ENCODE data around the gene VENTX.

DNA sequence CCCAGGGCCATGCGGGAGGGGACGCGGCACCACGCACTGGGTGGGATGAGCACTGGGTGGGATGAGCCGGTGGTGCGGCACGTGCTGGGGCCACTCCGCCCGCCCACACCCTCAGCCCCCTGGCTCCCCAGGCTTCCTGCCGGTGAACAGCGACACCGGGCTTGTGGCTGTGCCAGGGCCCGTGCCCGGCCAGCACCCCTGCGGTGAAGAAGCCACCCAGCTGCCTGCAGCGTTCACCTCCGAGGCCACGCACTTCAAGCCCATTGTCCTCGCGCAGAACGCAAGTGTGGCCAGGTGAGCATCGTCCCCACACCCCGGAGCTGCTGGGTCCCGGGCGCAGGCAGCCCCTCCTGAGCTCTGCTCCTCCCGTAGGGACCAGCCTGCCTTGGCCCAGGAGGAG, 39.4 kb upstream of the VENTX start:
- TF ChIP-seq, protein P1, sequence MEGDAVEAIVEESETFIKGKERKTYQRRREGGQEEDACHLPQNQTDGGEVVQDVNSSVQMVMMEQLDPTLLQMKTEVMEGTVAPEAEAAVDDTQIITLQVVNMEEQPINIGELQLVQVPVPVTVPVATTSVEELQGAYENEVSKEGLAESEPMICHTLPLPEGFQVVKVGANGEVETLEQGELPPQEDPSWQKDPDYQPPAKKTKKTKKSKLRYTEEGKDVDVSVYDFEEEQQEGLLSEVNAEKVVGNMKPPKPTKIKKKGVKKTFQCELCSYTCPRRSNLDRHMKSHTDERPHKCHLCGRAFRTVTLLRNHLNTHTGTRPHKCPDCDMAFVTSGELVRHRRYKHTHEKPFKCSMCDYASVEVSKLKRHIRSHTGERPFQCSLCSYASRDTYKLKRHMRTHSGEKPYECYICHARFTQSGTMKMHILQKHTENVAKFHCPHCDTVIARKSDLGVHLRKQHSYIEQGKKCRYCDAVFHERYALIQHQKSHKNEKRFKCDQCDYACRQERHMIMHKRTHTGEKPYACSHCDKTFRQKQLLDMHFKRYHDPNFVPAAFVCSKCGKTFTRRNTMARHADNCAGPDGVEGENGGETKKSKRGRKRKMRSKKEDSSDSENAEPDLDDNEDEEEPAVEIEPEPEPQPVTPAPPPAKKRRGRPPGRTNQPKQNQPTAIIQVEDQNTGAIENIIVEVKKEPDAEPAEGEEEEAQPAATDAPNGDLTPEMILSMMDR (IDR thresholded peaks at IDR 0.05), result no peak
- TF ChIP-seq EZH2 (IDR thresholded peaks at IDR 0.05), result no peak
- TF ChIP-seq EZH2phosphoT487 (IDR thresholded peaks at IDR 0.05), result no peak

All from neural progenitor cell (in vitro differentiated cells).